GM23338 (cell line): ENCODE results near the gene MRPL18.

Experiments used
- CREB1 ChIP-seq: fragments of 250-450 bp; sonication (Bioruptor Pico); IDR thresholded peaks from 2 replicates; pipeline ENCODE4 v1.5.0; 2020; ENCODE audit warnings: low read depth, mild to moderate bottlenecking, moderate library complexity
- EZH2 ChIP-seq: fragments of 200-600 bp; sonication (generic); IDR thresholded peaks from one replicate; pipeline ENCODE4 v1.8.0; 2017; ENCODE audit warnings: antibody characterized with exemption, mild to moderate bottlenecking, low read depth; ENCODE audit not compliant: unreplicated experiment
- EZH2phosphoT487 ChIP-seq: fragments of 200-600 bp; sonication (generic); IDR thresholded peaks from one replicate; pipeline ENCODE4 v1.8.1; 2018; ENCODE audit warnings: antibody characterized with exemption; ENCODE audit not compliant: unreplicated experiment
- JUNB ChIP-seq: IDR thresholded peaks from one replicate; pipeline ENCODE4 v1.6.1; 2016; ENCODE audit warnings: antibody characterized with exemption; ENCODE audit not compliant: unreplicated experiment
- POLR2AphosphoS5 ChIP-seq: IDR thresholded peaks from 2 replicates; pipeline ENCODE4 v1.6.1; 2016; ENCODE audit warnings: antibody characterized with exemption, low read depth
- STAT1 ChIP-seq: IDR thresholded peaks from one replicate; pipeline ENCODE4 v1.6.1; 2016; ENCODE audit warnings: antibody characterized with exemption; ENCODE audit not compliant: unreplicated experiment
- ZNF331 ChIP-seq: fragments of 250-450 bp; sonication (Bioruptor Pico); IDR thresholded peaks from 2 replicates; pipeline ENCODE4 v1.5.0; 2020; ENCODE audit warnings: low read depth, mild to moderate bottlenecking, moderate library complexity
- TF ChIP-seq, protein P1 (sequence below), 2 experiments: fragments of 200-600 bp in 1 of 2; sonication (generic) in 1 of 2; conservative IDR thresholded peaks; 2 replicates each; pipeline versions ENCODE4 v1.5.1 to v1.6.1; 2016 to 2017; ENCODE audit warnings: antibody characterized with exemption in 2 of 2, low read depth in 2 of 2, mild to moderate bottlenecking in 2 of 2, moderate library complexity in 1 of 2
- TF ChIP-seq, protein P2 (sequence below): IDR thresholded peaks from one replicate; pipeline ENCODE4 v1.6.1; 2018; ENCODE audit warnings: antibody characterized with exemption; ENCODE audit not compliant: unreplicated experiment

- TF ChIP-seq POLR2AphosphoS5 (no peak), EZH2 (no peak), JUNB (no peak), EZH2phosphoT487 (no peak), CREB1 (CRISPR knock-in tag) (no peak), ZNF331 (CRISPR knock-in tag) (no peak), STAT1 (no peak)
- TF ChIP-seq, protein P1, sequence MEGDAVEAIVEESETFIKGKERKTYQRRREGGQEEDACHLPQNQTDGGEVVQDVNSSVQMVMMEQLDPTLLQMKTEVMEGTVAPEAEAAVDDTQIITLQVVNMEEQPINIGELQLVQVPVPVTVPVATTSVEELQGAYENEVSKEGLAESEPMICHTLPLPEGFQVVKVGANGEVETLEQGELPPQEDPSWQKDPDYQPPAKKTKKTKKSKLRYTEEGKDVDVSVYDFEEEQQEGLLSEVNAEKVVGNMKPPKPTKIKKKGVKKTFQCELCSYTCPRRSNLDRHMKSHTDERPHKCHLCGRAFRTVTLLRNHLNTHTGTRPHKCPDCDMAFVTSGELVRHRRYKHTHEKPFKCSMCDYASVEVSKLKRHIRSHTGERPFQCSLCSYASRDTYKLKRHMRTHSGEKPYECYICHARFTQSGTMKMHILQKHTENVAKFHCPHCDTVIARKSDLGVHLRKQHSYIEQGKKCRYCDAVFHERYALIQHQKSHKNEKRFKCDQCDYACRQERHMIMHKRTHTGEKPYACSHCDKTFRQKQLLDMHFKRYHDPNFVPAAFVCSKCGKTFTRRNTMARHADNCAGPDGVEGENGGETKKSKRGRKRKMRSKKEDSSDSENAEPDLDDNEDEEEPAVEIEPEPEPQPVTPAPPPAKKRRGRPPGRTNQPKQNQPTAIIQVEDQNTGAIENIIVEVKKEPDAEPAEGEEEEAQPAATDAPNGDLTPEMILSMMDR (conservative IDR thresholded peaks at IDR 0.05; ENCODE audit: low read depth in 2 of 2), result no peak
- TF ChIP-seq, protein P2, sequence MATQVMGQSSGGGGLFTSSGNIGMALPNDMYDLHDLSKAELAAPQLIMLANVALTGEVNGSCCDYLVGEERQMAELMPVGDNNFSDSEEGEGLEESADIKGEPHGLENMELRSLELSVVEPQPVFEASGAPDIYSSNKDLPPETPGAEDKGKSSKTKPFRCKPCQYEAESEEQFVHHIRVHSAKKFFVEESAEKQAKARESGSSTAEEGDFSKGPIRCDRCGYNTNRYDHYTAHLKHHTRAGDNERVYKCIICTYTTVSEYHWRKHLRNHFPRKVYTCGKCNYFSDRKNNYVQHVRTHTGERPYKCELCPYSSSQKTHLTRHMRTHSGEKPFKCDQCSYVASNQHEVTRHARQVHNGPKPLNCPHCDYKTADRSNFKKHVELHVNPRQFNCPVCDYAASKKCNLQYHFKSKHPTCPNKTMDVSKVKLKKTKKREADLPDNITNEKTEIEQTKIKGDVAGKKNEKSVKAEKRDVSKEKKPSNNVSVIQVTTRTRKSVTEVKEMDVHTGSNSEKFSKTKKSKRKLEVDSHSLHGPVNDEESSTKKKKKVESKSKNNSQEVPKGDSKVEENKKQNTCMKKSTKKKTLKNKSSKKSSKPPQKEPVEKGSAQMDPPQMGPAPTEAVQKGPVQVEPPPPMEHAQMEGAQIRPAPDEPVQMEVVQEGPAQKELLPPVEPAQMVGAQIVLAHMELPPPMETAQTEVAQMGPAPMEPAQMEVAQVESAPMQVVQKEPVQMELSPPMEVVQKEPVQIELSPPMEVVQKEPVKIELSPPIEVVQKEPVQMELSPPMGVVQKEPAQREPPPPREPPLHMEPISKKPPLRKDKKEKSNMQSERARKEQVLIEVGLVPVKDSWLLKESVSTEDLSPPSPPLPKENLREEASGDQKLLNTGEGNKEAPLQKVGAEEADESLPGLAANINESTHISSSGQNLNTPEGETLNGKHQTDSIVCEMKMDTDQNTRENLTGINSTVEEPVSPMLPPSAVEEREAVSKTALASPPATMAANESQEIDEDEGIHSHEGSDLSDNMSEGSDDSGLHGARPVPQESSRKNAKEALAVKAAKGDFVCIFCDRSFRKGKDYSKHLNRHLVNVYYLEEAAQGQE, result no peak
Observed at GRCh38 chr6:159817951-159818739, 27.9 kb downstream of the MRPL18 start.
